GM19025 (cell line): ENCODE measurements around the gene GRK3.

Experiments
- ATAC-seq: cut with Tn5 transposase; IDR thresholded peaks from one replicate; pipeline ENCODE4 v1.9.1; 2021; ENCODE audit warnings: mild to moderate bottlenecking, low read depth, moderate library complexity; ENCODE audit not compliant: unreplicated experiment

Gene GRK3

GRCh38 chr22:25656724-25657123, 92.2 kb downstream of the GRK3 start:
- ATAC-seq: peak; percentile 64

DNA sequence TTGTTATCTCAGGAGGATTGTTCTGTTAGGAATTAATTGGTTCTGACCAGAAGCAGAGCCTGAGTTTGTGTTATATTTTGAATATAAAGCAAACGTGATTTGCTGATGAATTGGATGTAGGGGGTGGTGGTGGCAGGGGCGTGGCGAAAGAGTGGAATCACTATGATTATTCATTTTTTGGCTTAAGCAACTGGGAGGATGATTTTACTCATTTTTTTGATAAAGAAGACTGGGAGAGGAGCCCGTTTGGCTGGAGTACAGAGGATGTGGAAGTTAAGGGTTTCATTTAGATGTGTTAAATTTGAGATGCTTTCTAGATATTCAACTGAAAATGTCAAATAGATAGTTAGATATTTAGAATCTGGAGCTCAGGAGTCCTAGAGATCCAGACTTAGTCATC, 94.2 kb downstream of the GRK3 start:
- ATAC-seq: no peak

GRCh38 chr22:25659413-25659812, 94.9 kb downstream of the GRK3 start:
- no peak for ATAC-seq

- no peak for ATAC-seq
These were observed 95.9 kb downstream of the GRK3 start for GRCh38 chr22:25660336-25660735.

DNA sequence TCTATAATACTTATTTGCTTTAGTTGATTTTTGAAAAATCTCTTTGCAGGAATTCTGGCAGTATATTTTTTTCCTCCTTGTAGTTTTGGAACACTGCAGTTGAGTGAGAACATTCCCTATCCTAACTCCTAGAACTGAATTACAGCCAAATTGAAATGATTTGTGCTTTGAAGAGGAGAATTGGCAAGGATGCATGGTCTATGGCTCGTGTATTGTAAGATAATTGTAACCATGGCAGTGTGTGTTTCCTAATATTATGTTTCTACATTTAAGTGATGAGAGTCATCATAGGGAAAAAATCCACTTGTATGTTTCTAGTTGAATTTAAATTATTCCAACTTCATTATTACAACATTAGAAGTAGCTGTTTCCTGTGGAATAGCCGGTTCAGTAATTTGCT, 96.6 kb downstream of the GRK3 start:
- no peak for ATAC-seq

DNA sequence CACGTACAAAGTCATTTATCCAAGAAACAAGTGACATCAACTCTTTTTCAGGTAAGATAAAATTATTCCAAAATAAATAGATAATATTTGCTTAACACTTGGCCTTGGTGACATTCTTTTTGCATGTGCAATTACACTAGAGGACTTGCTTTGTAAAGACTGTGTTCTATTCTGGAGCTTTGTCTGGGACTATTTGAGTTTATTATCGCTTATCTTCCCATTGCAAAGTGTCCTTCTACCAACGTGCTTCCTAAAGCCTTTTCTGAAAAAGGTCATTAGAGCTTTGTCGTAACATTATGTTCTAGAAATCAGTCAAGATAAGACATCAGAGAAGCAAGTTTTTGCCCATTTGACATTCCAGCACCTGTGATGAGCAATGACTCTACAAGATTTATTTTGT, 99.2 kb downstream of the GRK3 start:
- ATAC-seq: no peak

DNA sequence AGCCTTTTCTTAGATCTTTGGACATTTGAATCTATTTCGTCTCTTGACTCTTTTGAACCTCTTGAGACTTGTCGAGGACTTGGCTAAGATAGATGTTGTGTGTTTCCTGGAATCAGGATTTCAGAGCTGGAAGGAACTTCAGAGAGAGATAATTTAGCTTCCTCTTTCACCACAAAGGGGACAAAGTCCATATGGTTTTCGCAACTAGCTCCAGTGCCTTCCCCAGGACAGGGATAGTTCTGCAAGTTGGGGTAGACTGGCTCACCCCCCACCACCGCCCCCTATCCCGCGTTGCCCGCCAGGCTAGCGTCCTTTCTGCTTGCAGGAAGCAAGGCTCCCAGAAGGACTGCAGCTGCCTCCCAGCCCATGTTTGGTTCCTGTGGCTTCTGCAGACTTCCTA, 101.8 kb downstream of the GRK3 start:
- ATAC-seq: no peak

DNA sequence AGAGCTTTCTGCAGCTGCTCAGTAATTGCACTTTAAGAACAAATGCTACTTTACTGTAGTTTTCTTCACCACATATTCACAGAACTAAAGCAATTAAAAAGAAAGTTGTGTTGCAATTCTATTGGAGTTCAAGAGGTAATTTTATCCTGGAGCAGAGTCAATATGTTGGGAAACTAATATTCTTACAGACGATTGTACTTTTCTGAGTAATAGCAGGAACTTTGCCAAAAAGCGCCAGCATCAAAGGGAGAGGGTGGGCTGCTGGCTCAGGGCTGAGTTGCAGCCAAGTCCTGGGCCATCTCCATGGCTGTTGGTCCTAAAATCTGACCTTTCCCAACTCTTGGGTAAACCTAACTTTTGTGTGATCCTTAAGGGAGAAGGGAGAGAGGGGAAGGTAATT, 104.0 kb downstream of the GRK3 start:
- ATAC-seq: no peak

GRCh38 chr22:25669253-25670069, 105.0 kb downstream of the GRK3 start:
- no peak for ATAC-seq

DNA sequence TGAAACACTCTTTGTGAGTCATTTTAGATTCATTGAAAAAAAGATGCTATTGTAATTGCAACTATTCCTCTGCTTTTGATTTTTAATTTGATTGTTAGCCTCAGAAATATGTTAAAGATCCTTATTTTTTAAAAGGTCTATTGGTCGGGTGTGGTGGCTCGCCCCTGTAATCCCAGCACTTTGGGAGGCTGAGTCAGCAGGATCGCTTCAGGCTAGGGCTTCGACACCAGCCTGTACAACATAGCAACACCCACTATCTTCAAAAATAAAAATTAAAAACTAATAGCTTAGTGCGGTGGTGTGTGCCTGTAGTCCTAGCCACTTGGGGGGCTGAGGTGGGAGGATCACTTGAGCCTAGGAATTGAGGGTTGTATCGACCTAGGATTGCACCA, 105.6 kb downstream of the GRK3 start:
- no peak for ATAC-seq

DNA sequence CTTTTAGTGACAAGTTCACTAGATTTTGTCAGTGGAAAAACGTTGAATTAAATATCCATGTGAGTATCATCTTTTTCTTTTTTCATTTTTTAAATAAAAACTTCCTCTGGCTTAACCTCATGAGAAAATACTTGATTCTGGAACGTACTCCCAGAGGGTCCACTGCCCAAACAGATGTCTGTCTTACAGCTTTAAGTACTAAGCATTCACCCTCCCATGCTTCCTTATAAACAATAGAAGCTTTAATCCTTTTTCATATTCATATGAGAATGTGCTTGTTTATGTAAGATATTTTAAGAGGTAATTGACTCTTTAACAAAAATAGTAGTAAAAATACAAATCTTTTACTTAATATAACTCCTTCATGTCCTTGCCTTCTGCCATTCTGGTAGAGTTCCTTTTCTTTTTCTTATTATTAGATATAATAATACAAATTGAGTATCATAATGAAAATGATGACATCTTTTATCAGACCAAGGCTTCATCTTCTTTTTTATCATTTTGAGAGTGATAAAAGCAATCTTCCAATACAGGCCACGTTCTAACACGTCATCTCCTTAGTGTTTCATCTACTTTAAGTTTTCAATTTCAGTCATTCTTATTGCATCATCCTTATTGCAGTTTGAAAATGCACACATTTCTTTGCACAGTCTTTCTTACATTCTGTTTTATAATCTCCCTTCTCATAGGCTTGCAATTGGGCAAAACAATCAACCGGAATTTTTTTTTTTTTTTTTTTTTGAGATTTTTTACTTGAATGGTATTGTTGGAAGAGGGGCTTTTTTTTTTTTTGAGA, 108.0 kb downstream of the GRK3 start:
- ATAC-seq: no peak

DNA sequence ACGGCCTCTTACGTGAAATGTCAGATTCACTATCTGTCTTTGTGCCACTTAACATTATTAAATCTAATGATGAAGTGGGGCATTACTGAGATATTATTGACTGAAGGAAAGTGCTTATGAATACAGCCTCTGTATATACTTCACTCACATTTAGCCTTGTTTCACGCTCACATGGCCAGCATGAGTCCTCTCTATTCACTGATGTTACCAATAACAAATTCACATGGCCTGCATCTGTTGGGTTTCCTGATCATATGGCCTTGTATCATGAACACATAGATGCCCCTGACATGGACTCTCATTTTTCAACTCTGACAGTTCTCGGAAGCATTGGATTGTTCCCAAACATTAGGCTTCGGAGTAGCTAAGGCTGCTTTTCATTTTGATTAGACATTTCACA, 109.2 kb downstream of the GRK3 start:
- ATAC-seq: no peak

- no peak for ATAC-seq
These were observed 113.2 kb downstream of the GRK3 start for GRCh38 chr22:25677631-25678030.

DNA sequence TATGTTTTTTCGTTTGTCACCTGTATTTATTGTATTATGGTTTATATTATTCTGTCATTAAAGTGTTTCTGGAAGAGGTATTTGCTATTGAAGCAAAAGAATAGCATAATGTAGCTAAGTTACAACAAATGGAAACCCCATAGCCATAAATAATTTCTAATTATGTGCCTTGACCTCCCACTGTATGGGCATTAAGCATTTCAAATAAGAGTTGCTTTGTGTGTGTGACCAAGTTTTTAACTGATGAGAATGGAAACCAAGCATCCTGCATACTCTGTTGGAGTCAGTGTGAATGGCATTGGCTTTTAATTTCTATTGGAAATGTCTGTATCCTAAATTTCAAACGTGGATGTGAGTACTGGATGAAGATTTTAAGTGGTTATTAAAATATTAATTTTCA, 115.6 kb downstream of the GRK3 start:
- ATAC-seq: no peak

DNA sequence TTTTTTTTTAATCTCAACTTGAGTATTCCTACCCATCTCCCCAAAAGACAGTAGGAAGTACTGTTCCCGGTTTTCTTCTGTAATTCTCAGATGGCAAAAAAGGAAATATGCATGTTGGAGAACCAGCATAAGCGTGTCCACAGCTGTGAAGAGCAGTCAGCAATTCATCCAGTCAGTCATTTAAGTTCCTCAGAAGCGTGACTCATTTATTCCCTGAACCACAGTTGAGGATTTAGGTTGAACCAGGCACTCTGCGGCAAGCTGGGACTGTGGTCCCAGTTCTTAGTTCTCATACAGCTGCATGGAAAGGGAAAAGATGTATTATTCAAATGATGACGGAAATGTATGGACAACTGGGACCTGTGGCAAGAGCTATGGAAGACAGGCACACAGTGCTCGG, 116.5 kb downstream of the GRK3 start:
- ATAC-seq: no peak

DNA sequence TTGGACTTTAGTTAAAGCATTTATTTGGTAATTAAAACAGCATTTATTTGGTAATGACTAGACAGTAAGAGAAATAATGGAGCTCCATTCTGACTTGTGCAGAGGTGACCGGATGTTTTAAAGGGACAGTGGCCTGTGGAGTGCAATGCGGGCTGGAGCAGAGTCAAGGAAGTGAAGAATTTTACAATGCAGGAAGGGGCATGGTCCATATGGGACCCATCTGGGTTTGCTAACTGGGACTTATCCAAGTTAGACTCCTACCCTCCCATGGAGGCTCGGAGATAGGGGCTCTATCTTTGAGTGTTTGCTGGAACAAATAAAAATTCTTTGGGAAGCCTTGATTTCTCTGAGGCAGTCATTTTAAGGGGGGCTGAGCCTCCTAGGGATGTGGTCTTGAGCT, 117.6 kb downstream of the GRK3 start:
- no peak for ATAC-seq

- no peak for ATAC-seq
These were observed 124.2 kb downstream of the GRK3 start for GRCh38 chr22:25688627-25689026.

DNA sequence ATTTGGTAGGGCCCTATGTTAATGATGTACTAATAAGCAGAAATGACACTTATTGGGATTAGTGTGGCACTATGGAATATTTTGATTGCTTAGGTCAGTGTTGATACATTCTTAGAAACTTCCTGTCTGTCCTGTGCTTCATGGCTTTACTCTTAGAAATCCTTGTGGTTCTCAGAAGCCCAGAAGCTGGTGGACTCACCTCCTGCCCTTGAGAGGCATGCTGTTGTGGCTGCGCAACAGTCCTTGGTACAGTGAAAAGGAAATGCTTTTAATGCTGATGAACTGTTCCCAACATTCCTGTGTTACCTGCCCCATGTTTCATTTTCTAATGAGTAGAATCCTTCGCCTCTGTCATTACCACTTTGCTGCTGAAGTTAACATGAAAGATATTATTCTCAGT, 125.2 kb downstream of the GRK3 start:
- no peak for ATAC-seq

DNA sequence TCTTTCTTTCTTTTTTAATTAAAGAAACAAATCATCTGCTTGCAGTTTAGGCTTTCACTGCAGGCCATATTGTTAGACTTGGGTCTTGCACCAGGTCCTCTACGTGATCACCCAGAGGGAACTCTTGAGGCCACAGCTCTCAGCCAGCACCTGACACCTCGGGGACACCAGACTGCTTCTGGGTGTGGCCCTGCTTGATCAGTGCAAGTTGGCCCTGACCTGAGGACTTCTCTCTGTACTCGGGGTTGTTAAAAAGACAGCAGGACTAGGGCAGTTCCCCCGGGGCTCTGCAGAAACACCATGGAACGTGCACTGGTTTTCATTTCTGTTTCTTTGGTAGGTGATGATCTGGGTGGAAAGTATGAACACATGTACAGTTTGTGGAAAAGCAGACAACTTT, 126.3 kb downstream of the GRK3 start:
- no peak for ATAC-seq

- ATAC-seq: no peak
These were observed 128.2 kb downstream of the GRK3 start for GRCh38 chr22:25692397-25693267.

DNA sequence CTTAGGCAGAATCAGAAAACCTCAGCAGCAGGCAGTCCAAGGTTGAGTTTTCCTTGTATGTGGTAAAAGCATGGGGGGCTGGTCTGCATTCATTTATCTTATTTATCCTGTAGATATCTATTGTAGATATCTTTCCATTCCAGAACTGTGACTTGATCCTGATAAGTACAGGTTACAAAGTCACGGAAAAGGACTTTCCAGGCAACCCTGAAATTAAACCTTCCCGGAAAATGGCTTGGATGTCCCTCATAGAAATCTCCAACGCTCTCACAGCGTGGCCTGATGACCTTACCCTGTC, 128.7 kb downstream of the GRK3 start:
- no peak for ATAC-seq
